ENCODE measurements around the gene PNLIPRP2. TPM values are rescaled to one million over a fixed set of nuclear protein-coding genes. Genes with fewer than 3 reads are reported as not detected.

Gene PNLIPRP2
- total and polyA plus RNA-seq, 2 donors (not counting 1 experiment from before 2014, with no cell fraction given), result not detected

- no peak overlapping the region for H3K4me2 ChIP-seq (ENCODE audit: extremely low read depth, insufficient read depth, low read length)
Measured at GRCh38 chr10:116646502-116646901, 25.7 kb downstream of the PNLIPRP2 start.

GRCh38 chr10:116648903-116649302, 28.1 kb downstream of the PNLIPRP2 start:
- H3K36me3 ChIP-seq (ENCODE audit: control insufficient read depth, insufficient read depth, low read length), result no peaks in the 10 kb centered on the region
- H4K20me1 ChIP-seq (ENCODE audit: control insufficient read depth, extremely low read depth, insufficient read depth, low read length), result no peaks in the 10 kb centered on the region
- no peaks in the 10 kb centered on the region for H3K27me3 ChIP-seq (ENCODE audit: control insufficient read depth, insufficient read depth, low read length)
- no peak overlapping the region for H3K27ac ChIP-seq (ENCODE audit: insufficient read depth, low read length)
- H2AFZ ChIP-seq (ENCODE audit: low read length), result no peak overlapping the region
- no peaks in the 10 kb centered on the region for H3K79me2 ChIP-seq (ENCODE audit: control insufficient read depth, insufficient read depth, low read length)
- H3K4me2 ChIP-seq (ENCODE audit: extremely low read depth, insufficient read depth, low read length), result no peak overlapping the region
- no peaks in the 10 kb centered on the region for H3K9me3 ChIP-seq (ENCODE audit: control insufficient read depth, insufficient read depth, low read depth, low read length)
- TF ChIP-seq CTCF (conservative IDR thresholded peaks at IDR 0.05 in 1 of 2, IDR thresholded peaks at IDR 0.05 in 1 of 2; ENCODE audit: low read depth in 1 of 2, low read length in 2 of 2) (no peak), EZH2 (IDR thresholded peaks at IDR 0.05; ENCODE audit: low read length, missing control alignments) (no peak)
- no peak overlapping the region for H3K4me3 ChIP-seq (replicated peaks in 1 of 4; ENCODE audit: control extremely low read depth in 1 of 4, insufficient read depth in 1 of 4, low read depth in 3 of 4, low read length in 4 of 4)
- H3K4me1 ChIP-seq (ENCODE audit: control insufficient read depth, extremely low read depth, insufficient read depth, low read length), result no peaks in the 10 kb centered on the region
- H3K9ac ChIP-seq (ENCODE audit: insufficient read depth, low read length), result no peak overlapping the region
- DNase-seq (ENCODE audit: low read depth in 2 of 2), result no peak

More at GRCh38 chr10:116646502-116646901, 25.7 kb downstream of the PNLIPRP2 start:
- Histone ChIP-seq H3K4me1 (ENCODE audit: control insufficient read depth, extremely low read depth, insufficient read depth, low read length) (no peaks in the 10 kb centered on the region), H3K9me3 (ENCODE audit: control insufficient read depth, insufficient read depth, low read depth, low read length) (no peaks in the 10 kb centered on the region), H3K4me3 (replicated peaks in 1 of 4; ENCODE audit: control extremely low read depth in 1 of 4, insufficient read depth in 1 of 4, low read depth in 3 of 4, low read length in 4 of 4) (no peak overlapping the region), H4K20me1 (ENCODE audit: control insufficient read depth, extremely low read depth, insufficient read depth, low read length) (no peaks in the 10 kb centered on the region), H3K27ac (ENCODE audit: insufficient read depth, low read length) (no peak overlapping the region), H3K9ac (ENCODE audit: insufficient read depth, low read length) (no peak overlapping the region), H2AFZ (ENCODE audit: low read length) (no peak overlapping the region), H3K27me3 (ENCODE audit: control insufficient read depth, insufficient read depth, low read length) (no peaks in the 10 kb centered on the region), H3K36me3 (ENCODE audit: control insufficient read depth, insufficient read depth, low read length) (no peaks in the 10 kb centered on the region), H3K79me2 (ENCODE audit: control insufficient read depth, insufficient read depth, low read length) (no peaks in the 10 kb centered on the region)
- TF ChIP-seq CTCF (conservative IDR thresholded peaks at IDR 0.05 in 1 of 2, IDR thresholded peaks at IDR 0.05 in 1 of 2; ENCODE audit: low read depth in 1 of 2, low read length in 2 of 2), result no peak
- no peak for TF ChIP-seq EZH2 (IDR thresholded peaks at IDR 0.05; ENCODE audit: low read length, missing control alignments)
- DNase-seq (ENCODE audit: low read depth in 2 of 2), result no peak

GRCh38 chr10:116653885-116654284, 33.1 kb downstream of the PNLIPRP2 start:
- H3K9ac ChIP-seq (ENCODE audit: insufficient read depth, low read length), result no peak overlapping the region
- H3K27me3 ChIP-seq (ENCODE audit: control insufficient read depth, insufficient read depth, low read length), result no peaks in the 10 kb centered on the region
- H3K27ac ChIP-seq (ENCODE audit: insufficient read depth, low read length), result no peak overlapping the region
- no peak for TF ChIP-seq EZH2 (IDR thresholded peaks at IDR 0.05; ENCODE audit: low read length, missing control alignments)
- TF ChIP-seq CTCF (conservative IDR thresholded peaks at IDR 0.05 in 1 of 2, IDR thresholded peaks at IDR 0.05 in 1 of 2; ENCODE audit: low read depth in 1 of 2, low read length in 2 of 2), result no peak
- no peak overlapping the region for H2AFZ ChIP-seq (ENCODE audit: low read length)
- no peak overlapping the region for H3K4me2 ChIP-seq (ENCODE audit: extremely low read depth, insufficient read depth, low read length)
- no peaks in the 10 kb centered on the region for H3K9me3 ChIP-seq (ENCODE audit: control insufficient read depth, insufficient read depth, low read depth, low read length)
- no peak for DNase-seq (ENCODE audit: low read depth in 2 of 2)
- no peaks in the 10 kb centered on the region for H3K4me1 ChIP-seq (ENCODE audit: control insufficient read depth, extremely low read depth, insufficient read depth, low read length)
- no peaks in the 10 kb centered on the region for H3K79me2 ChIP-seq (ENCODE audit: control insufficient read depth, insufficient read depth, low read length)
- H3K36me3 ChIP-seq (ENCODE audit: control insufficient read depth, insufficient read depth, low read length), result no peaks in the 10 kb centered on the region
- no peaks in the 10 kb centered on the region for H4K20me1 ChIP-seq (ENCODE audit: control insufficient read depth, extremely low read depth, insufficient read depth, low read length)
- no peak overlapping the region for H3K4me3 ChIP-seq (replicated peaks in 1 of 4; ENCODE audit: control extremely low read depth in 1 of 4, insufficient read depth in 1 of 4, low read depth in 3 of 4, low read length in 4 of 4)

Measured in fibroblast of lung (primary cell).